C4-2B (cell line): ENCODE measurements around the gene GTF2E1.

Experiments used
- H3K27ac ChIP-seq: fragments of 450-650 bp; 2 replicates; pipeline ENCODE4 v1.5.1; 2017
- CTCF ChIP-seq: fragments of 450-650 bp; conservative IDR thresholded peaks from 2 replicates; pipeline ENCODE4 v1.5.1; 2017; ENCODE audit warnings: mild to moderate bottlenecking
- ZFX ChIP-seq: fragments of 450-650 bp; IDR thresholded peaks from 2 replicates; pipeline ENCODE4 v1.6.1; 2017

Gene GTF2E1

GRCh38 chr3:120800625-120801024 is 58.1 kb downstream of the GTF2E1 start:
- TF ChIP-seq ZFX, result no peak
- no peak for TF ChIP-seq CTCF
- no peak overlapping the region for H3K27ac ChIP-seq

- no peak overlapping the region for H3K27ac ChIP-seq
- TF ChIP-seq CTCF, result no peak
- TF ChIP-seq ZFX, result no peak
Observed at GRCh38 chr3:120801484-120801883, 58.9 kb downstream of the GTF2E1 start.

GRCh38 chr3:120802916-120803315 is 60.4 kb downstream of the GTF2E1 start:
- peak overlapping the region; percentile 28; the same call in 1 of the 2 replicates for H3K27ac ChIP-seq
- TF ChIP-seq ZFX, result no peak
- no peak for TF ChIP-seq CTCF

GRCh38 chr3:120816728-120817127 is 74.2 kb downstream of the GTF2E1 start:
- TF ChIP-seq ZFX (no peak), CTCF (no peak)
- H3K27ac ChIP-seq, result no peak overlapping the region

GRCh38 chr3:120820748-120821147 is 78.2 kb downstream of the GTF2E1 start:
- no peak overlapping the region for H3K27ac ChIP-seq
- TF ChIP-seq ZFX (no peak), CTCF (no peak)

GRCh38 chr3:120821426-120821825 is 78.9 kb downstream of the GTF2E1 start:
- no peak for TF ChIP-seq ZFX
- no peak for TF ChIP-seq CTCF
- H3K27ac ChIP-seq, result no peak overlapping the region

GRCh38 chr3:120823156-120823555 is 80.6 kb downstream of the GTF2E1 start:
- TF ChIP-seq CTCF, result no peak
- no peak for TF ChIP-seq ZFX
- no peak overlapping the region for H3K27ac ChIP-seq
